HG02798 (cell line): ENCODE data around the gene ZSCAN20.
A peak's percentile ranks its signal among the peaks of the same experiment; 100 is the strongest.

Experiments
- ATAC-seq: cut with Tn5 transposase; IDR thresholded peaks from one replicate; pipeline ENCODE4 v1.9.1; 2021; ENCODE audit warnings: mild to moderate bottlenecking; ENCODE audit not compliant: unreplicated experiment, poor library complexity

The ZSCAN20 gene

GRCh38 chr1:33443080-33443704, 29.3 kb upstream of the ZSCAN20 start:
- ATAC-seq, result no peak

DNA sequence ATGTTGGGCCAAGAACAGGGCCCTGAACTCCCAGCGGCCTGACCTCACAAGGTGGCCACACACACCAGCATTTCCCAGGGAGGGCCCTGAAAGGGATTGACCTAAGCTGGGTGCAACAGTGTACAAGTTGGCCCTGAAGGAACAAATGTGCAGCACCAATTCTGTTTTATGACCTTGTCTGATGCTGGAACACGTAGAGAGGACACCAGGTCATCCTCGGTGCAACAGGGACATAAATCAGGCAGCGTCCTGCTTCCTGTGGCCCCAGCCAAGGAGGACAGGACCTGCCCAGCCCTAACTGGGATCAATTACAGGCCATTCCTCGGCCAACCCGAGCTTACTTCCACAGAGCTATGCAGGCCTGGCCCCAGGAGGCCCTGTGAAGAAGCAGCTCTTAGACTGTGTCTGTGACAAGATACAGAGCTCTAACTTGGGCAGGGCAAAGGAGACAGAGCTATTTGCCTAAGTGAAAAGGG, 28.7 kb upstream of the ZSCAN20 start:
- ATAC-seq, result no peak

- no peak for ATAC-seq
Measured at GRCh38 chr1:33445108-33445507, 27.3 kb upstream of the ZSCAN20 start.

GRCh38 chr1:33446590-33446989, 25.9 kb upstream of the ZSCAN20 start:
- ATAC-seq, result no peak

- no peak for ATAC-seq
Measured at GRCh38 chr1:33454646-33455282, 17.7 kb upstream of the ZSCAN20 start.

DNA sequence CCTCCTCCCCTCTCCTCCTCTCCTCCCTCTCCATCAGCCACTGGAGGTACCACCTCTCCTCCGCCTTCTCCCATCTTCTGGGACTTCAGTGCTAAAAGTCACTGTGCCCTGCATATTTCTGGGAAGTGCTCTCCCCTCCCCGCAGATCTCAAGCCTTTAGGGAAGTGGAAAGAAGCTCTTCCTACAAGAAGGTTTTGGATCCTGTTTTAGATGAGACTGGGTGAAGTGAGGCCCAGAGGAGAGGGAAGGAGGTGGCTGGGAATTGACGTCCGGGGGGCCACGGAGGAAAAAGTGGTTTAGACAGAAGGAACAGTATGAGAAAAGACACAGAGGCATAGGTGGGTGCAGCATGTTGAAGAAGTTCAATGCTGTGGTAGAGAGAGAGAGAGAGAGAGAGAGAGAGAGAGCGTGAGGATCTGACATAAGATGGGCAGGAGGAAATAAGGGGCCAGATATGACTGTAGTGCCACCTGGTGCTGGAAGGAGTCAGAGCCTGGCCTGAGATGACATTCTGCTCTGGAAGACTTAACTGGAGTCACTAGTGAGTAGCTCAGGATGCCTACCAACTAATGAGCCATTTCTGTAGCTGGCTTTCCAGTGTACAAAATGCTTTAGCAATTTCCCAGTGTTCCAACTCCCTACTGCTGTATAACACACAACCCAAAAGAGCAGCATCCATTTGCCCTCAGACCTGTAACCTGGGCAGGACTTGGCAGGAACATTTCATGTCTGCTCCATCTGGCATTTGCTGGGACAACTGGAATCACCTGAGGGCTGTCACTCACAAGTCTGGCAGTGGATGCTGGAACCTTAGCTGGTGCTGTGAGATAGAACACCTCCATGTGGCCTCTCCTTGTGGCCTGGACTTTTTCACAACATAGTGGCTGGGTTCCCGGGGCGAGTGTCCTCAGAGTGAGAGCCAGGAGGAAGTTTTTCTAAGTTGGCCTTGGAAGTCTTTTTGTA, 16.6 kb upstream of the ZSCAN20 start:
- peak; percentile 58 for ATAC-seq

GRCh38 chr1:33456502-33456886, 16.0 kb upstream of the ZSCAN20 start:
- ATAC-seq, result no peak

DNA sequence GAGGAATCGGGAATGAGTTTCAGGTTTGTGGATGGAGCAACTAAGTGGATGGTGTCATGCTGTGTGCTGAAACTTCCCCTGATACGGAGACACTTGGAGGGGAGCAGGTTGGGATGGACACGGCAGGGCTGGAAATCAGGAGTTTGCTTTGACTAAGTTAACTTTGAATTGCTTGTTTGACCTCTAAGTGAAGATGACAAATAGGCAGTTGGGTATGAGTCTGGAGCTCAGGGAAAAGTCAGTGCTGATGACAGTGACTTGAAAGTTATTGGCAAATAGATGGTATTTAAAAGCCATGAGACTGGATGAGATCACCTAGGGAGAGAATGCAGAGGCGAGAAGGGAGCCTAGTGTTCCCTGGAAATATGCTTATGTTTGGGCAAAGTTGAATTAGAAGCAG, 12.8 kb upstream of the ZSCAN20 start:
- no peak for ATAC-seq

GRCh38 chr1:33460144-33460543, 12.3 kb upstream of the ZSCAN20 start:
- ATAC-seq, result no peak

- peak; percentile 67 for ATAC-seq
Measured at GRCh38 chr1:33460947-33461629, 11.4 kb upstream of the ZSCAN20 start.

GRCh38 chr1:33462405-33463164, 9.9 kb upstream of the ZSCAN20 start:
- no peak for ATAC-seq

DNA sequence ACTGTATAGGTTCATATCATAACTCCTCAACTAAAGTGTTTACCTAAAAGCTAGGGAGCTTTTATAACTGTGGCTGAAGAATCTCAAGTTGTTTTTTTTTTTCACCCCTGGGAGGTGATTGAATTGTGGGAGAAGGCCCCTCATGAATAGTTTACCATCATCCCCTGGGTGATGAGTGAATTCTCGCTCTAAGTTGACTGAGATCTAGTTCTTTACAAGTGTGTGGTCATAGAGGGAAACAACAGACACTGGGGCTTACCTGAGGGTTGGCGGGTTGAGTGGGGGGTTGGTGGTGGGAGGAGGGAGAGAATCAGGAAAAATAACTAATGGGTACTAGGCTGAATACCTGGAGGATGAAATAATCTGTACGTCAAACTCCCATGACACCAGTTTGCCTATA, 7.9 kb upstream of the ZSCAN20 start:
- no peak for ATAC-seq

- no peak for ATAC-seq
Measured at GRCh38 chr1:33465316-33465715, 7.1 kb upstream of the ZSCAN20 start.

DNA sequence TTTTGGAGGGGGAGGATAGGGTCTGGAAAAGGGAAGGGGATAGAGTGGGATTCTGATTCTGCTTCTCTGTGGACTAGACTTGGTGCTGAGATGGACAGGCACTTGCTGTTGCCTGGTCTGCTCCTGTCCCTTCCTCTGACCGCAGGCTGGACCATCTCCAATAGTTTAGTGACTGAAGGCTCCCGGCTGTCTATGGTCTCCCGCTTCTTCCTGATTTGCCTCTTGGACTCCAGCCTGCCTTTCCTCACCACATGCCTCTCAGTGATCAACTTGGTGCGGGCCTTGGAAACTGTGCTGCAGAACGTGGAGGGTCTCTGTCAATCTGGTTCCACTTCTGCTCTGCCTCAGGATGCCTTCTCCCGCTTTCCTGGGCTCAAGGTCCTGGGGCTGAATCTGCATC, 6.3 kb upstream of the ZSCAN20 start:
- ATAC-seq, result no peak

DNA sequence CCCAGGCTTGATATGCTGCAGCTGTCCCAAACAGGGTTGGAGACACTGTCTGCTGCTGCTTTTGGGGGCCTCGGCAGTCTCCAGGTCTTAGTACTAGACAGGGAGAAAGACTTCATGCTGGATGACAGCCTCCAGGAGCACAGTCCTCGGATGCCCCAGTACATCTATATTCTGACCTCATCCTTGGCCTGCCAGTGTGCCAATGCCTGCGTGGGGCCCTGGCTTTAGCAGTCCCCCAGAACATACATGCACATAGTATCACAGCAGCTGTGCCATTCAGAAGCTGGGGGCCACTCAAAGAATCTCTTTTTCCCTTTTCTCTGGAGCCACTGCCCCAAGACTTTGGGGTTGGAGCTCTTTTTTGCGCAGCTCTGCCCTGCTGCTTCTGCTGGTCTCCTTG, 4.4 kb upstream of the ZSCAN20 start:
- ATAC-seq, result no peak

DNA sequence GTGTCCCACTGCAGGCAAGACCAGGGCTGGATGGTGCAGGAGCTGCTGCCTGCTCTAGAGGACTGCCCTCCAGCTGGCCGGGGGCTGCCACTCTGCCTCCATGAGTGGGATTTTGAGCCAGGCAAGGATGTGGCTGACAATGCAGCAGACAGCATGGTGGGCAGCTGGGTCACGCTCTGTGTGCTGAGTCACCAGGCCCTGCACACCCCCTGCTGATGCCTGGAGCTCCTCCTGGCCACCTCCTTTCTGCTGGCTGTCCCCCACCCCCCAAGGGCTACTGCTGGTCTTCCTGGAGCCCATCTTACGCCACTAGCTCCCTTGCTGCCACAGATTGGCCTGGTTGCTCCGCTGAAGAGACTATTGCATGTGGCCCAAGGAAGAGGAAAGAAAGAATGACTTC, 3.9 kb upstream of the ZSCAN20 start:
- no peak for ATAC-seq

- ATAC-seq, result no peak
Measured at GRCh38 chr1:33468967-33469366, 3.5 kb upstream of the ZSCAN20 start.

DNA sequence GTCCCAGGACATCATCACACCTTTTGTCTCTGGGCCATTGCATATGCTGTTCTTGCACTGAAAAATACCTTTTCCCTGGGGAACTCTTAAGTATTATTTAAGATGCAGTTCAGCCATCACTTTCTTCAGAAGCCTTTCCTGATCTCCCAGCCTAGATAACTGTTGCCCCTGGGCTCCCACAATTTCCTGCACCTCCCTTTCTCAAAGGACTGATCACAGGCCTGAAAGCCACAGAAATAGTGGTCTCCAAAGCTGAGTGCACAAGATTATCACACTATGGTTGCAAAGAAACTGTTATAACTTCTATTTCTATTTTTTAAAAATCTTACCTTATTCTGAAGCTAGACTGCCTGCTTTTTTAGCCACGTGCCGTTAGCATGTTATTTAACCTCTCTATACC, 2.8 kb upstream of the ZSCAN20 start:
- ATAC-seq, result no peak

- ATAC-seq, result peak; percentile 43
Measured at GRCh38 chr1:33470495-33471012, 1.9 kb upstream of the ZSCAN20 start.

GRCh38 chr1:33471416-33471815, 1.0 kb upstream of the ZSCAN20 start:
- ATAC-seq, result no peak
